ENCODE data around the gene SIRT7. TPM values are rescaled to one million over a fixed set of nuclear protein-coding genes. Genes with fewer than 3 reads are reported as not detected.

Gene SIRT7
- total and polyA plus RNA-seq, 2 donors from 2014 or later = 17.4 to 25.2 TPM

- no peaks in the 10 kb centered on the region for H3K27me3 ChIP-seq (ENCODE audit: control insufficient read depth, insufficient read depth, low read length)
These were observed 26.9 kb upstream of the SIRT7 start for GRCh38 chr17:81944858-81945257.

DNA sequence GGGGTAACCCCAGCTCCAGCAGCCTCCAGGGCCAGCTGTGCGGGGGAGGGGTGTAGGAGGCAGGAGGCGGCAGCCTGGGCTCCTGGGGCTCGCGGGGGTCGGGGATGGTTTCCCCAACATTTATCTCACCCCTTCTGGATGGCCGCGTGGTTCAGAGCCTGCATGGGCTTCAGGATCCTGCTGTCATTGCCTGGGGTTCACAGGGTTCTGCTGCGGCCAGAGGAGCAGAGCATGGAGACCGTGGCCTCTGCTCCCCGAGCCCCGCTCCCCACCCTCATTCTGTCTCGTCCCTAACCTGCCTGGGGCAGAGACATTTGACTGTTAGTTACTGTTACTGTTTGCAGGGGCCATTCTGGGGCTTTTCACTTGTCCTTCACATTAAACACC, 24.2 kb upstream of the SIRT7 start:
- TF ChIP-seq, protein P1, sequence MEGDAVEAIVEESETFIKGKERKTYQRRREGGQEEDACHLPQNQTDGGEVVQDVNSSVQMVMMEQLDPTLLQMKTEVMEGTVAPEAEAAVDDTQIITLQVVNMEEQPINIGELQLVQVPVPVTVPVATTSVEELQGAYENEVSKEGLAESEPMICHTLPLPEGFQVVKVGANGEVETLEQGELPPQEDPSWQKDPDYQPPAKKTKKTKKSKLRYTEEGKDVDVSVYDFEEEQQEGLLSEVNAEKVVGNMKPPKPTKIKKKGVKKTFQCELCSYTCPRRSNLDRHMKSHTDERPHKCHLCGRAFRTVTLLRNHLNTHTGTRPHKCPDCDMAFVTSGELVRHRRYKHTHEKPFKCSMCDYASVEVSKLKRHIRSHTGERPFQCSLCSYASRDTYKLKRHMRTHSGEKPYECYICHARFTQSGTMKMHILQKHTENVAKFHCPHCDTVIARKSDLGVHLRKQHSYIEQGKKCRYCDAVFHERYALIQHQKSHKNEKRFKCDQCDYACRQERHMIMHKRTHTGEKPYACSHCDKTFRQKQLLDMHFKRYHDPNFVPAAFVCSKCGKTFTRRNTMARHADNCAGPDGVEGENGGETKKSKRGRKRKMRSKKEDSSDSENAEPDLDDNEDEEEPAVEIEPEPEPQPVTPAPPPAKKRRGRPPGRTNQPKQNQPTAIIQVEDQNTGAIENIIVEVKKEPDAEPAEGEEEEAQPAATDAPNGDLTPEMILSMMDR (IDR thresholded peaks at IDR 0.05; ENCODE audit: borderline replicate concordance, extremely low read depth, insufficient read depth) = no peak
- no peak for FAIRE-seq
- Histone ChIP-seq H3K4me3 (ENCODE audit: low read length in 3 of 3) (no peak overlapping the region), H3K9ac (ENCODE audit: low read length in 3 of 3) (no peak overlapping the region), H3K9me3 (ENCODE audit: control insufficient read depth in 2 of 3, insufficient read depth in 1 of 3, low read length in 3 of 3) (no peaks in the 10 kb centered on the region), H3K36me3 (ENCODE audit: control insufficient read depth in 2 of 3, insufficient read depth in 3 of 3, low read length in 3 of 3) (no peaks in the 10 kb centered on the region), H3K27me3 (ENCODE audit: control insufficient read depth, insufficient read depth, low read length) (no peaks in the 10 kb centered on the region), H3K27ac (ENCODE audit: low read depth in 2 of 2, low read length in 2 of 2) (no peak overlapping the region), H3K4me1 (ENCODE audit: control insufficient read depth in 2 of 3, insufficient read depth in 2 of 3, low read depth in 1 of 3, low read length in 3 of 3) (no peaks in the 10 kb centered on the region)
- DNase-seq = peak in 1 of 5 donors; percentile 38
- intact Hi-C loops (cut with DNase I) = no loop called here

More at GRCh38 chr17:81944858-81945257, 26.9 kb upstream of the SIRT7 start:
- FAIRE-seq = no peak
- Histone ChIP-seq H3K4me1 (ENCODE audit: control insufficient read depth in 2 of 3, insufficient read depth in 2 of 3, low read depth in 1 of 3, low read length in 3 of 3) (no peaks in the 10 kb centered on the region), H3K9me3 (ENCODE audit: control insufficient read depth in 2 of 3, insufficient read depth in 1 of 3, low read length in 3 of 3) (no peaks in the 10 kb centered on the region), H3K9ac (ENCODE audit: low read length in 3 of 3) (no peak overlapping the region), H3K4me3 (ENCODE audit: low read length in 3 of 3) (no peak overlapping the region), H3K36me3 (ENCODE audit: control insufficient read depth in 2 of 3, insufficient read depth in 3 of 3, low read length in 3 of 3) (no peaks in the 10 kb centered on the region), H3K27ac (ENCODE audit: low read depth in 2 of 2, low read length in 2 of 2) (no peak overlapping the region)
- TF ChIP-seq, protein P1 (IDR thresholded peaks at IDR 0.05; ENCODE audit: borderline replicate concordance, extremely low read depth, insufficient read depth) = no peak
- DNase-seq = no peak
- intact Hi-C loops (cut with DNase I) = no loop called here

DNA sequence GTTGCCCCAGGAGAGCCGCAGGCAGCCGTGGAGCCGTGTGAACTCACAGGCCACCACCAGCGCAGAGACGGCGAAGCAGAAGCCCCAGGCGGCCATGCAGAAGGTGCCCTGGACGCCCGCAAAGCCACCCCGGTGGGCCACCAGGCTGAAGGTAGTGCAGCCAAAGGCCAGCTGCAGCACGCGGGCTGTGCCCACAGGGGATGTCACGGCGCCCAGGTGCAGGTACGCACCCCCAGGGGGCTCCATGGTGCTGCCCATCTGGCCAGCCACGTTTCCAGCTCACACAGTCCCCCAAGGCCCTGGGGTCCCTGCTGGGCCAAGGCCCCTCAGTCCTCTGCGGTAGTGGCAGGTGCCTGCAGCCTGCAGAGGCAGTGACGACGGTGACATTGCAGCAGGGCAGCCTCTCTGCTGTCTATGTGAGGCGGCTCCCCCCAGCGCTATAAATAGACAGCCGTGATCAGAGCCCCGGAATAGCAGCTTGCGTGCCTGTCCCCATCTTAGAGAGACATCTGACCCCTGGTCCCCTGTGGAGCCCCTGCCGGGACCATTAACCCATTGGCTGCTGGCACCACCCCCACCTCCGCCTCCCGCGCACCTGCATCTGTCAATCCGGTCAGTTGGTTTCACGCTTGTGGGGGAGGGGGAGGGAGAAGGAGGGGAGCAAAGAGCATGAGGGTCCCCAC, 23.6 kb upstream of the SIRT7 start:
- intact Hi-C loops (cut with DNase I) = no loop called here
- no peak overlapping the region for H3K27ac ChIP-seq (ENCODE audit: low read depth in 2 of 2, low read length in 2 of 2)
- no peak overlapping the region for H3K9ac ChIP-seq (ENCODE audit: low read length in 3 of 3)
- H3K36me3 ChIP-seq (ENCODE audit: control insufficient read depth in 2 of 3, insufficient read depth in 3 of 3, low read length in 3 of 3) = no peaks in the 10 kb centered on the region
- DNase-seq (peak in 1 of 5 donors; percentile 65), FAIRE-seq (no peak)
- no peaks in the 10 kb centered on the region for H3K9me3 ChIP-seq (ENCODE audit: control insufficient read depth in 2 of 3, insufficient read depth in 1 of 3, low read length in 3 of 3)
- no peaks in the 10 kb centered on the region for H3K27me3 ChIP-seq (ENCODE audit: control insufficient read depth, insufficient read depth, low read length)
- no peak overlapping the region for H3K4me3 ChIP-seq (ENCODE audit: low read length in 3 of 3)
- TF ChIP-seq, protein P1 (IDR thresholded peaks at IDR 0.05; ENCODE audit: borderline replicate concordance, extremely low read depth, insufficient read depth) = no peak
- peaks cover 0 to 1% (median 0%) of the 10 kb centered on the region in 3 donors for H3K4me1 ChIP-seq (ENCODE audit: control insufficient read depth in 2 of 3, insufficient read depth in 2 of 3, low read depth in 1 of 3, low read length in 3 of 3)

Data from kidney (tissue), 14 donors.